ENCODE results near the gene MMAB. TPM values are rescaled to one million over a fixed set of nuclear protein-coding genes. Genes with fewer than 3 reads are reported as not detected.

MMAB gene
- total RNA-seq, 1 experiment from 2014 or later, result 83.0 TPM

GRCh38 chr12:109600995-109601394, 27.7 kb upstream of the MMAB start:
- H3K4me3 ChIP-seq (ENCODE audit: low read length), result no peak overlapping the region
- H3K9ac ChIP-seq (ENCODE audit: low read length), result no peak overlapping the region
- H3K9me3 ChIP-seq (ENCODE audit: low read length), result no peaks in the 10 kb centered on the region
- ChIA-PET POLR2A (ENCODE audit: unreplicated experiment) (no interaction called here), CTCF (no interaction called here)
- DNase-seq, result no peak
- no peaks in the 10 kb centered on the region for H3F3A ChIP-seq (ENCODE audit: low read length, unreplicated experiment)
- H3K9me2 ChIP-seq (replicated peaks; ENCODE audit: low read length), result no peaks in the 10 kb centered on the region
- H2AFZ ChIP-seq (ENCODE audit: low read length), result no peak overlapping the region
- BruUV-seq (replicated peaks), result no TSS peak
- ATAC-seq, result no peak
- H4K20me1 ChIP-seq (ENCODE audit: low read length), result no peaks in the 10 kb centered on the region
- no peak overlapping the region for H3K27ac ChIP-seq (ENCODE audit: low read length)
- intact Hi-C loops (cut with micrococcal nuclease), result no loop called here
- H3K27me3 ChIP-seq (ENCODE audit: low read length), result no peaks in the 10 kb centered on the region
- H3K36me3 ChIP-seq (ENCODE audit: low read depth, low read length), result no peaks in the 10 kb centered on the region
- H3K79me2 ChIP-seq (ENCODE audit: low read length), result no peaks in the 10 kb centered on the region
- no peak overlapping the region for H3K4me2 ChIP-seq (ENCODE audit: low read length)
- TF ChIP-seq CTCF (conservative IDR thresholded peaks at IDR 0.05; ENCODE audit: low read depth, low read length), result no peak
- no peak for TF ChIP-seq EZH2 (IDR thresholded peaks at IDR 0.05; ENCODE audit: low read length, unreplicated experiment)
- TF ChIP-seq EZH2phosphoT487 (IDR thresholded peaks at IDR 0.05; ENCODE audit: borderline replicate concordance, low read length), result no peak
- no peaks in the 10 kb centered on the region for H3K4me1 ChIP-seq (ENCODE audit: insufficient read depth, low read length)

- H3K27ac ChIP-seq (ENCODE audit: low read length), result no peak overlapping the region
- H4K20me1 ChIP-seq (ENCODE audit: low read length), result no peaks in the 10 kb centered on the region
- intact Hi-C loops (cut with micrococcal nuclease), result no loop called here
- no peaks in the 10 kb centered on the region for H3K9me3 ChIP-seq (ENCODE audit: low read length)
- TF ChIP-seq CTCF (conservative IDR thresholded peaks at IDR 0.05; ENCODE audit: low read depth, low read length) (no peak), EZH2 (IDR thresholded peaks at IDR 0.05; ENCODE audit: low read length, unreplicated experiment) (no peak), EZH2phosphoT487 (IDR thresholded peaks at IDR 0.05; ENCODE audit: borderline replicate concordance, low read length) (no peak)
- CTCF ChIA-PET, result interaction anchor here (1.4 kb wide), 1 partner anchor 175 kb away, joined by 4 read pairs; no protein-coding TSS in a partner anchor
- POLR2A ChIA-PET (ENCODE audit: unreplicated experiment), result no interaction called here
- ATAC-seq (no peak), DNase-seq (no peak)
- no peaks in the 10 kb centered on the region for H3F3A ChIP-seq (ENCODE audit: low read length, unreplicated experiment)
- no peaks in the 10 kb centered on the region for H3K27me3 ChIP-seq (ENCODE audit: low read length)
- no peak overlapping the region for H3K9ac ChIP-seq (ENCODE audit: low read length)
- no peaks in the 10 kb centered on the region for H3K79me2 ChIP-seq (ENCODE audit: low read length)
- no peaks in the 10 kb centered on the region for H3K36me3 ChIP-seq (ENCODE audit: low read depth, low read length)
- BruUV-seq (replicated peaks), result no TSS peak
- no peaks in the 10 kb centered on the region for H3K4me1 ChIP-seq (ENCODE audit: insufficient read depth, low read length)
- H3K4me2 ChIP-seq (ENCODE audit: low read length), result no peak overlapping the region
- no peak overlapping the region for H3K4me3 ChIP-seq (ENCODE audit: low read length)
- no peaks in the 10 kb centered on the region for H3K9me2 ChIP-seq (replicated peaks; ENCODE audit: low read length)
- no peak overlapping the region for H2AFZ ChIP-seq (ENCODE audit: low read length)
Observed at GRCh38 chr12:109600481-109600880, 27.2 kb upstream of the MMAB start.

- no TSS peak for BruUV-seq (replicated peaks)
- CTCF ChIA-PET, result interaction anchor here (1.4 kb wide), 1 partner anchor 176 kb away, joined by 4 read pairs; no protein-coding TSS in a partner anchor
- intact Hi-C loops (cut with micrococcal nuclease), result no loop called here
Observed at GRCh38 chr12:109599087-109599486, 25.8 kb upstream of the MMAB start.

More at GRCh38 chr12:109599087-109599486, 25.8 kb upstream of the MMAB start:
- TF ChIP-seq EZH2phosphoT487 (IDR thresholded peaks at IDR 0.05; ENCODE audit: borderline replicate concordance, low read length) (no peak), CTCF (conservative IDR thresholded peaks at IDR 0.05; ENCODE audit: low read depth, low read length) (no peak), EZH2 (IDR thresholded peaks at IDR 0.05; ENCODE audit: low read length, unreplicated experiment) (no peak)
- Histone ChIP-seq H3K9ac (ENCODE audit: low read length) (no peak overlapping the region), H3K36me3 (ENCODE audit: low read depth, low read length) (no peaks in the 10 kb centered on the region), H3K27me3 (ENCODE audit: low read length) (no peaks in the 10 kb centered on the region), H3K27ac (ENCODE audit: low read length) (no peak overlapping the region), H3K4me2 (ENCODE audit: low read length) (no peak overlapping the region), H3K79me2 (ENCODE audit: low read length) (no peaks in the 10 kb centered on the region), H3F3A (ENCODE audit: low read length, unreplicated experiment) (no peaks in the 10 kb centered on the region), H3K9me3 (ENCODE audit: low read length) (no peaks in the 10 kb centered on the region), H3K4me1 (ENCODE audit: insufficient read depth, low read length) (no peaks in the 10 kb centered on the region), H3K4me3 (ENCODE audit: low read length) (no peak overlapping the region), H4K20me1 (ENCODE audit: low read length) (no peaks in the 10 kb centered on the region), H3K9me2 (replicated peaks; ENCODE audit: low read length) (no peaks in the 10 kb centered on the region), H2AFZ (ENCODE audit: low read length) (no peak overlapping the region)
- POLR2A ChIA-PET (ENCODE audit: unreplicated experiment), result no interaction called here
- no peak for ATAC-seq
- DNase-seq, result no peak
